ENCODE results near the gene CTBP2. TPM values are rescaled to one million over a fixed set of nuclear protein-coding genes. Genes with fewer than 3 reads are reported as not detected.

Gene CTBP2
- total RNA-seq, 3 donors from 2014 or later (not counting 1 experiment from before 2014, with no cell fraction given), result 120 to 179 (median 124) TPM

GRCh38 chr10:125016123-125016522 is 144.2 kb downstream of the CTBP2 start:
- H3K27me3 Mint-ChIP-seq (ENCODE audit: low read depth in 2 of 2), result no peaks in the 10 kb centered on the region
- peaks cover 56% of the 10 kb centered on the region for H3K4me1 ChIP-seq (ENCODE audit: control insufficient read depth, insufficient read depth, low read length)
- no peak overlapping the region for H3K27ac ChIP-seq (ENCODE audit: low read length)
- TF ChIP-seq, protein P1, sequence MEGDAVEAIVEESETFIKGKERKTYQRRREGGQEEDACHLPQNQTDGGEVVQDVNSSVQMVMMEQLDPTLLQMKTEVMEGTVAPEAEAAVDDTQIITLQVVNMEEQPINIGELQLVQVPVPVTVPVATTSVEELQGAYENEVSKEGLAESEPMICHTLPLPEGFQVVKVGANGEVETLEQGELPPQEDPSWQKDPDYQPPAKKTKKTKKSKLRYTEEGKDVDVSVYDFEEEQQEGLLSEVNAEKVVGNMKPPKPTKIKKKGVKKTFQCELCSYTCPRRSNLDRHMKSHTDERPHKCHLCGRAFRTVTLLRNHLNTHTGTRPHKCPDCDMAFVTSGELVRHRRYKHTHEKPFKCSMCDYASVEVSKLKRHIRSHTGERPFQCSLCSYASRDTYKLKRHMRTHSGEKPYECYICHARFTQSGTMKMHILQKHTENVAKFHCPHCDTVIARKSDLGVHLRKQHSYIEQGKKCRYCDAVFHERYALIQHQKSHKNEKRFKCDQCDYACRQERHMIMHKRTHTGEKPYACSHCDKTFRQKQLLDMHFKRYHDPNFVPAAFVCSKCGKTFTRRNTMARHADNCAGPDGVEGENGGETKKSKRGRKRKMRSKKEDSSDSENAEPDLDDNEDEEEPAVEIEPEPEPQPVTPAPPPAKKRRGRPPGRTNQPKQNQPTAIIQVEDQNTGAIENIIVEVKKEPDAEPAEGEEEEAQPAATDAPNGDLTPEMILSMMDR (IDR thresholded peaks at IDR 0.05), result no peak
- peaks cover 6% of the 10 kb centered on the region for H3K36me3 ChIP-seq (ENCODE audit: control insufficient read depth, insufficient read depth, low read length)
- no peak overlapping the region for H3K4me3 ChIP-seq (ENCODE audit: low read length)
- DNase-seq (no peak), ATAC-seq (no peak)
- intact Hi-C loops (cut with micrococcal nuclease), result loop anchor here (5.0 kb wide), 1 partner anchor 141 kb away; no protein-coding TSS in a partner anchor
- peaks cover 75 to 83% of the 10 kb centered on the region in 2 donors for H3K4me1 Mint-ChIP-seq
- no peaks in the 10 kb centered on the region for H3K9me3 ChIP-seq (ENCODE audit: control insufficient read depth, insufficient read depth, low read length)
- WGBS (ENCODE audit: insufficient coverage), result 89% methylated on average over 10 of the region's 10 CpGs
- no peaks in the 10 kb centered on the region for H3K36me3 Mint-ChIP-seq
- peak overlapping the region; percentile 84 to 87 for H3K27ac Mint-ChIP-seq
- H3K9me3 Mint-ChIP-seq, result no peaks in the 10 kb centered on the region
- no peaks in the 10 kb centered on the region for H3K27me3 ChIP-seq (ENCODE audit: control insufficient read depth, insufficient read depth, low read length)
- H3K4me3 Mint-ChIP-seq, result peak overlapping the region; percentile 17

DNA sequence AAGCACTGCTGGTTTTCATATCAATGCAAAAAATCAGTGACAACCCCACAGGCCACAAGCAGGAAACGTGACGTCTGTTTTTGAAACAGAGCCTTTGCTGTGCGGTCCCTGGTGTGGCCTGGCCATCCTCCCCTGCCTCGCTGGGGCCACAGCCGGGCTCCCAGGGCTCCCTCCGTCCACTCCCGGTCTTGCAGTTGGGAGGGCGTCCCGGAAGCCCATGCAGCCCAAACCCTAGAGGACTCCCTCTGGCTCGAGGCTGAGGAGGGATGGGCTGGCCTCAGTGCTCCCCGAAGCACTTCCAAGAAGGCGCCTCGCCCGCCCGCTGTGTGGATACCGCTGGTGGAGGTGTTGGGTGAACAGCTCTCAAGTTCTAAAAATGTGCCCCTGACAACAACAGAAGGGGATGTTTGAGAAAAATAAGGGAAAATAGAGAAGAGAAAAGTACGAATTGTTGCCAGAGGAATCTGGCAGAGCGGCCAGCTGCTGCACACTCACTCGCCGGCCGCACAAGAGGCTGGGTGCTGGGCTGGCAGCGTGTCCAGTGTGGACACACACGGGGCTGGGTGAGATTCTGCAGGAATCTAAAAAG is 144.9 kb downstream of the CTBP2 start:
- H3K27me3 ChIP-seq (ENCODE audit: control insufficient read depth, insufficient read depth, low read length), result no peaks in the 10 kb centered on the region
- TF ChIP-seq, protein P1 (IDR thresholded peaks at IDR 0.05), result no peak
- Mint-ChIP-seq H3K4me3 (peak overlapping the region; percentile 90), H3K4me1 (peaks cover 73 to 80% of the 10 kb centered on the region in 2 donors), H3K27ac (peak overlapping the region; percentile 84 to 87), H3K27me3 (ENCODE audit: low read depth in 2 of 2) (no peaks in the 10 kb centered on the region), H3K9me3 (no peaks in the 10 kb centered on the region), H3K36me3 (no peaks in the 10 kb centered on the region)
- peaks cover 6% of the 10 kb centered on the region for H3K36me3 ChIP-seq (ENCODE audit: control insufficient read depth, insufficient read depth, low read length)
- ATAC-seq, result peak; percentile 83 to 92 (median 87)
- no peak overlapping the region for H3K4me3 ChIP-seq (ENCODE audit: low read length)
- intact Hi-C loops (cut with micrococcal nuclease), result loop anchor here (2.0 to 5.0 kb wide), 2 partner anchors 49 to 142 kb away; no protein-coding TSS in a partner anchor
- H3K9me3 ChIP-seq (ENCODE audit: control insufficient read depth, insufficient read depth, low read length), result no peaks in the 10 kb centered on the region
- peak overlapping the region; percentile 8 for H3K27ac ChIP-seq (ENCODE audit: low read length)
- H3K4me1 ChIP-seq (ENCODE audit: control insufficient read depth, insufficient read depth, low read length), result peaks cover 53% of the 10 kb centered on the region
- WGBS (ENCODE audit: insufficient coverage), result 39% methylated on average over 23 of the region's 23 CpGs
- peak; percentile 49 to 70 for DNase-seq

- Histone ChIP-seq H3K27me3 (ENCODE audit: control insufficient read depth, insufficient read depth, low read length) (no peaks in the 10 kb centered on the region), H3K9me3 (ENCODE audit: control insufficient read depth, insufficient read depth, low read length) (no peaks in the 10 kb centered on the region), H3K36me3 (ENCODE audit: control insufficient read depth, insufficient read depth, low read length) (peaks cover 6% of the 10 kb centered on the region), H3K4me3 (ENCODE audit: low read length) (no peak overlapping the region), H3K4me1 (ENCODE audit: control insufficient read depth, insufficient read depth, low read length) (peaks cover 50% of the 10 kb centered on the region), H3K27ac (ENCODE audit: low read length) (no peak overlapping the region)
- Mint-ChIP-seq H3K36me3 (no peaks in the 10 kb centered on the region), H3K27ac (peak overlapping the region; percentile 84 to 87), H3K9me3 (no peaks in the 10 kb centered on the region), H3K4me3 (peak overlapping the region; percentile 90), H3K27me3 (ENCODE audit: low read depth in 2 of 2) (no peaks in the 10 kb centered on the region), H3K4me1 (peaks cover 74 to 80% of the 10 kb centered on the region in 2 donors)
- TF ChIP-seq, protein P1 (IDR thresholded peaks at IDR 0.05), result no peak
- ATAC-seq (peak; percentile 2 to 19 (median 6)), DNase-seq (no peak)
- 46% methylated on average over 19 of the region's 19 CpGs for WGBS (ENCODE audit: insufficient coverage)
- intact Hi-C loops (cut with micrococcal nuclease), result loop anchor here (2.0 to 5.0 kb wide), 2 partner anchors 50 to 142 kb away; no protein-coding TSS in a partner anchor
Observed at GRCh38 chr10:125014836-125015355, 145.5 kb downstream of the CTBP2 start.

Data from natural killer cell (primary cell).